HEK293 (cell line): Measurements from ENCODE around the gene S1PR5.

ENCODE experiments used
- EGR2 ChIP-seq: fragments of 450-650 bp; formaldehyde crosslinking; IDR thresholded peaks from 2 replicates; pipeline ENCODE4 v1.5.1; 2016; ENCODE audit warnings: low read depth, missing biosample characterization, missing genetic modification characterization
- GLIS1 ChIP-seq: fragments of 450-650 bp; formaldehyde crosslinking; IDR thresholded peaks from 2 replicates; pipeline ENCODE4 v1.5.1; 2016; ENCODE audit warnings: missing biosample characterization, missing genetic modification characterization
- GLIS2 ChIP-seq: fragments of 450-650 bp; formaldehyde crosslinking; IDR thresholded peaks from 2 replicates; pipeline ENCODE4 v1.5.1; 2016; ENCODE audit warnings: missing biosample characterization, missing genetic modification characterization
- KLF9 ChIP-seq: fragments of 450-650 bp; formaldehyde crosslinking; IDR thresholded peaks from 2 replicates; pipeline ENCODE4 v1.5.1; 2016; ENCODE audit warnings: missing biosample characterization, missing genetic modification characterization, low read depth
- MZF1 ChIP-seq: fragments of 450-650 bp; formaldehyde crosslinking; IDR thresholded peaks from 2 replicates; pipeline ENCODE4 v1.5.1; 2017; ENCODE audit warnings: missing biosample characterization, missing genetic modification characterization, borderline replicate concordance
- PRDM2 ChIP-seq: fragments of 450-650 bp; formaldehyde crosslinking; IDR thresholded peaks from 2 replicates; pipeline ENCODE4 v1.5.1; 2016; ENCODE audit warnings: missing biosample characterization, missing genetic modification characterization, borderline replicate concordance
- RBAK ChIP-seq: fragments of 450-650 bp; formaldehyde crosslinking; IDR thresholded peaks from 2 replicates; pipeline ENCODE4 v1.5.1; 2016; ENCODE audit warnings: missing biosample characterization, missing genetic modification characterization
- ZBTB1 ChIP-seq: fragments of 450-650 bp; formaldehyde crosslinking; IDR thresholded peaks from 2 replicates; pipeline ENCODE4 v1.5.1; 2016; ENCODE audit warnings: missing biosample characterization, missing genetic modification characterization
- ZBTB11 ChIP-seq: fragments of 450-650 bp; formaldehyde crosslinking; conservative IDR thresholded peaks from 2 replicates; pipeline ENCODE4 v1.5.1; 2016; ENCODE audit warnings: low read depth, missing biosample characterization, missing genetic modification characterization
- ZBTB20 ChIP-seq: fragments of 450-650 bp; formaldehyde crosslinking; IDR thresholded peaks from 2 replicates; pipeline ENCODE4 v1.5.1; 2016; ENCODE audit warnings: missing biosample characterization, missing genetic modification characterization
- ZBTB49 ChIP-seq: fragments of 450-650 bp; formaldehyde crosslinking; IDR thresholded peaks from 2 replicates; pipeline ENCODE4 v1.5.1; 2016; ENCODE audit warnings: missing biosample characterization, missing genetic modification characterization, low read depth
- ZFHX2 ChIP-seq: fragments of 450-650 bp; formaldehyde crosslinking; conservative IDR thresholded peaks from 2 replicates; pipeline ENCODE4 v1.5.1; 2016; ENCODE audit warnings: missing biosample characterization, missing genetic modification characterization
- ZFP3 ChIP-seq: fragments of 450-650 bp; formaldehyde crosslinking; IDR thresholded peaks from 2 replicates; pipeline ENCODE4 v1.5.1; 2016; ENCODE audit warnings: low read depth, missing biosample characterization, missing genetic modification characterization
- ZNF121 ChIP-seq: fragments of 450-650 bp; formaldehyde crosslinking; IDR thresholded peaks from 2 replicates; pipeline ENCODE4 v1.5.1; 2016; ENCODE audit warnings: missing biosample characterization, missing genetic modification characterization
- ZNF155 ChIP-seq: fragments of 450-650 bp; formaldehyde crosslinking; IDR thresholded peaks from 2 replicates; pipeline ENCODE4 v1.5.1; 2016; ENCODE audit warnings: missing biosample characterization, missing genetic modification characterization
- ZNF174 ChIP-seq: fragments of 450-650 bp; formaldehyde crosslinking; IDR thresholded peaks from 2 replicates; pipeline ENCODE4 v1.5.0; 2017; ENCODE audit warnings: missing biosample characterization, mild to moderate bottlenecking, missing genetic modification characterization
- ZNF2 ChIP-seq: fragments of 450-650 bp; formaldehyde crosslinking; IDR thresholded peaks from 2 replicates; pipeline ENCODE4 v1.5.1; 2016; ENCODE audit warnings: missing biosample characterization, missing genetic modification characterization
- ZNF362 ChIP-seq: fragments of 450-650 bp; formaldehyde crosslinking; IDR thresholded peaks from 2 replicates; pipeline ENCODE4 v1.5.1; 2016; ENCODE audit warnings: missing biosample characterization, missing genetic modification characterization
- ZNF398 ChIP-seq: fragments of 450-650 bp; formaldehyde crosslinking; IDR thresholded peaks from 2 replicates; pipeline ENCODE4 v1.5.1; 2017; ENCODE audit warnings: missing biosample characterization, missing genetic modification characterization
- ZNF48 ChIP-seq: fragments of 450-650 bp; formaldehyde crosslinking; IDR thresholded peaks from 2 replicates; pipeline ENCODE4 v1.5.1; 2016; ENCODE audit warnings: missing biosample characterization, missing genetic modification characterization
- ZNF514 ChIP-seq: fragments of 450-650 bp; formaldehyde crosslinking; IDR thresholded peaks from 2 replicates; pipeline ENCODE4 v1.5.1; 2016; ENCODE audit warnings: missing biosample characterization, missing genetic modification characterization
- ZNF521 ChIP-seq: fragments of 450-650 bp; formaldehyde crosslinking; IDR thresholded peaks from 2 replicates; pipeline ENCODE4 v1.5.1; 2017; ENCODE audit warnings: missing biosample characterization, mild to moderate bottlenecking, missing genetic modification characterization
- ZNF549 ChIP-seq: fragments of 450-650 bp; IDR thresholded peaks from 2 replicates; pipeline ENCODE4 v1.5.1; 2018; ENCODE audit warnings: missing biosample characterization, missing genetic modification characterization, mild to moderate bottlenecking, inconsistent platforms, moderate library complexity
- ZNF600 ChIP-seq: fragments of 450-650 bp; formaldehyde crosslinking; IDR thresholded peaks from 2 replicates; pipeline ENCODE4 v1.5.1; 2016; ENCODE audit warnings: missing biosample characterization, missing genetic modification characterization
- ZNF621 ChIP-seq: fragments of 450-650 bp; formaldehyde crosslinking; IDR thresholded peaks from 2 replicates; pipeline ENCODE4 v1.5.1; 2017; ENCODE audit warnings: missing biosample characterization, missing genetic modification characterization

The S1PR5 gene

GRCh38 chr19:10565567-10566407 lies 48.5 kb upstream of the S1PR5 start, which contains the start of gene KRI1 (continued):
- no peak for TF ChIP-seq ZNF362 (tag by site-specific recombination)
- TF ChIP-seq ZNF514 = no peak
- TF ChIP-seq ZBTB20 (tag by site-specific recombination) = no peak
- TF ChIP-seq GLIS1 (tag by site-specific recombination) = no peak
- TF ChIP-seq ZNF2 = peak; percentile 73; the same call in 1 of the 2 replicates
- peak; percentile 92 for TF ChIP-seq EGR2 (tag by site-specific recombination)
- no peak for TF ChIP-seq ZNF121
- peak; percentile 93 for TF ChIP-seq ZBTB11
- peak; percentile 96 for TF ChIP-seq ZFHX2
- TF ChIP-seq ZNF549 = no peak
- peak; percentile 68 for TF ChIP-seq ZNF600
- TF ChIP-seq GLIS2 = no peak
- 0 out of 2 replicates have a peak, but pooled peaks have one; percentile 63 for TF ChIP-seq ZBTB1 (tag by site-specific recombination)
- no peak for TF ChIP-seq ZNF48 (tag by site-specific recombination)
- peak; percentile 91 for TF ChIP-seq ZNF398 (tag by site-specific recombination)
- no peak for TF ChIP-seq PRDM2 (tag by site-specific recombination)
- TF ChIP-seq RBAK (tag by site-specific recombination) = no peak
- TF ChIP-seq ZFP3 (tag by site-specific recombination) = no peak
- TF ChIP-seq KLF9 (tag by site-specific recombination) = peak; percentile 99
- TF ChIP-seq MZF1 (tag by site-specific recombination) = no peak
- TF ChIP-seq ZNF521 (tag by site-specific recombination) = no peak
- no peak for TF ChIP-seq ZNF621 (tag by site-specific recombination)
- TF ChIP-seq ZNF174 (tag by site-specific recombination) = no peak
- TF ChIP-seq ZBTB49 = no peak
- no peak for TF ChIP-seq ZNF155
